Middle frontal gyrus (tissue), 1 donor: Measurements from ENCODE around the gene MARCHF4.

Source experiments
- DNase-seq: peaks from one replicate; pipeline ENCODE4 v3.0.0-alpha.2; 2015; ENCODE audit warnings: low spot score; ENCODE audit errors: extremely low spot score

Gene MARCHF4

GRCh38 chr2:216351172-216351925 lies 20.9 kb downstream of the MARCHF4 start:
- no peak for DNase-seq

- no peak for DNase-seq
Measured at GRCh38 chr2:216350214-216350791, 22.0 kb downstream of the MARCHF4 start.

- DNase-seq = no peak
Measured at GRCh38 chr2:216349366-216349765, 22.9 kb downstream of the MARCHF4 start.

GRCh38 chr2:216348756-216349308 lies 23.5 kb downstream of the MARCHF4 start:
- no peak for DNase-seq

GRCh38 chr2:216346781-216347180 lies 25.5 kb downstream of the MARCHF4 start:
- DNase-seq = no peak

- DNase-seq = no peak
Measured at GRCh38 chr2:216345846-216346245, 26.4 kb downstream of the MARCHF4 start.

- DNase-seq = no peak
Measured at GRCh38 chr2:216344950-216345300, 27.4 kb downstream of the MARCHF4 start.

GRCh38 chr2:216344206-216344949 lies 27.9 kb downstream of the MARCHF4 start:
- peak; percentile 11 for DNase-seq

GRCh38 chr2:216343221-216343980 lies 28.9 kb downstream of the MARCHF4 start:
- no peak for DNase-seq

GRCh38 chr2:216341121-216341520 lies 31.2 kb downstream of the MARCHF4 start:
- DNase-seq = no peak

GRCh38 chr2:216340280-216340631 lies 32.0 kb downstream of the MARCHF4 start:
- no peak for DNase-seq

GRCh38 chr2:216339456-216340279 lies 32.6 kb downstream of the MARCHF4 start:
- DNase-seq = peak; percentile 30

- DNase-seq = no peak
Measured at GRCh38 chr2:216335252-216335651, 37.0 kb downstream of the MARCHF4 start.

- DNase-seq = no peak
Measured at GRCh38 chr2:216328347-216328746, 43.9 kb downstream of the MARCHF4 start.

GRCh38 chr2:216327447-216327935 lies 44.8 kb downstream of the MARCHF4 start:
- no peak for DNase-seq
